ENCODE data around the gene GNAI3. TPM values are rescaled to one million over a fixed set of nuclear protein-coding genes. Genes with fewer than 3 reads are reported as not detected.

GNAI3 gene
- polyA plus RNA-seq, 2 of the 4 experiments (the other 2 are of a cell fraction), result 5.3 to 8.7 TPM

GRCh38 chr1:109530457-109531087 lies 17.8 kb upstream of the GNAI3 start:
- ChIA-PET POLR2A (interaction anchor here (0.9 kb wide), 1 partner anchor 47 kb away, joined by 3 read pairs; the partner anchor contains the start of gene ATXN7L2), CTCF (interaction anchor here (1.7 to 21.4 kb wide), 4 partner anchors 12 to 132 kb away, joined by 6 to 749 read pairs (median 188); partner anchors contain the start of genes AMIGO1, ATXN7L2, CYB561D1 and GPR61)
- Histone ChIP-seq H3K4me3 (no peak overlapping the region), H3K4me1 (peaks cover 4% of the 10 kb centered on the region; the same call in 2 of the 3 replicates), H3K4me2 (no peak overlapping the region), H3K9me3 (no peaks in the 10 kb centered on the region), H3K27ac (no peak overlapping the region)
- WGBS (ENCODE audit: missing lambda C conversion rate), result 72% methylated on average over 11 of the region's 13 CpGs
- TF ChIP-seq ZSCAN20 (CRISPR knock-in tag; IDR thresholded peaks at IDR 0.05) (no peak), GATA3 (IDR thresholded peaks at IDR 0.05; ENCODE audit: borderline replicate concordance) (no peak), ZC3H11A (IDR thresholded peaks at IDR 0.05) (no peak), CBX8 (IDR thresholded peaks at IDR 0.05) (no peak), EHF (CRISPR knock-in tag; IDR thresholded peaks at IDR 0.05) (no peak)
- FAIRE-seq (no peak), ATAC-seq (no peak), DNase-seq (ENCODE audit: low read depth in 1 of 2, low spot score in 1 of 2) (no peak)

- WGBS (ENCODE audit: missing lambda C conversion rate), result 64% methylated on average over 4 of the region's 4 CpGs
- ATAC-seq (no peak), DNase-seq (ENCODE audit: low read depth in 1 of 2, low spot score in 1 of 2) (no peak), FAIRE-seq (no peak)
- TF ChIP-seq CHD2 (IDR thresholded peaks at IDR 0.05; ENCODE audit: low read length, partially characterized antibody) (no peak), E2F6 (IDR thresholded peaks at IDR 0.05; ENCODE audit: borderline replicate concordance, low read depth) (no peak), RFX5 (IDR thresholded peaks at IDR 0.05) (no peak), HEYL (CRISPR knock-in tag; IDR thresholded peaks at IDR 0.05) (no peak), TFCP2L1 (CRISPR knock-in tag; IDR thresholded peaks at IDR 0.05) (no peak), EHF (CRISPR knock-in tag; IDR thresholded peaks at IDR 0.05) (no peak)
- Histone ChIP-seq H3K9me3 (no peaks in the 10 kb centered on the region), H3K4me2 (no peak overlapping the region), H3K4me3 (no peak overlapping the region), H3K27ac (no peak overlapping the region), H3K4me1 (peaks cover 4% of the 10 kb centered on the region; the same call in 2 of the 3 replicates)
- CTCF ChIA-PET, result interaction anchor here (0.6 to 21.4 kb wide), 33 partner anchors 8 to 820 kb away, joined by 3 to 749 read pairs (median 6); partner anchors contain the start of genes AMIGO1, ATXN7L2, CYB561D1 and GNAI3
- POLR2A ChIA-PET, result no interaction called here
Measured at GRCh38 chr1:109531380-109531779, 17.0 kb upstream of the GNAI3 start.

GRCh38 chr1:109531826-109532364 lies 16.5 kb upstream of the GNAI3 start:
- Histone ChIP-seq H3K4me2 (peak overlapping the region; percentile 63), H3K27ac (no peak overlapping the region), H3K4me3 (no peak overlapping the region), H3K9me3 (no peaks in the 10 kb centered on the region), H3K4me1 (peaks cover 4% of the 10 kb centered on the region; the same call in 2 of the 3 replicates)
- ATAC-seq (peak in 1 of 2 experiments; percentile 31; a peak in 2 of 6 replicates), FAIRE-seq (no peak), DNase-seq (ENCODE audit: low read depth in 1 of 2, low spot score in 1 of 2) (no peak)
- WGBS (ENCODE audit: missing lambda C conversion rate), result 45% methylated on average over 10 of the region's 16 CpGs
- TF ChIP-seq NFE2L2 (conservative IDR thresholded peaks at IDR 0.05; ENCODE audit: low read length) (no peak), MAX (IDR thresholded peaks at IDR 0.05) (no peak), ZSCAN20 (CRISPR knock-in tag; IDR thresholded peaks at IDR 0.05) (no peak), CHD4 (IDR thresholded peaks at IDR 0.05; ENCODE audit: borderline replicate concordance) (no peak), CEBPB (IDR thresholded peaks at IDR 0.05) (no peak), HES2 (IDR thresholded peaks at IDR 0.05) (no peak), POLR2A (IDR thresholded peaks at IDR 0.05; ENCODE audit: low read length) (no peak), ZNF302 (CRISPR knock-in tag; IDR thresholded peaks at IDR 0.05) (no peak), RARB (CRISPR knock-in tag; IDR thresholded peaks at IDR 0.05) (no peak), CBX8 (IDR thresholded peaks at IDR 0.05) (no peak), PHF8 (IDR thresholded peaks at IDR 0.05; ENCODE audit: borderline replicate concordance, low read depth) (no peak), HMGXB4 (CRISPR knock-in tag; IDR thresholded peaks at IDR 0.05; ENCODE audit: borderline replicate concordance) (no peak), ELK1 (IDR thresholded peaks at IDR 0.05; ENCODE audit: low read depth, low read length) (no peak), CHD2 (IDR thresholded peaks at IDR 0.05; ENCODE audit: low read length, partially characterized antibody) (no peak), EP300 (IDR thresholded peaks at IDR 0.05) (no peak), RNF2 (IDR thresholded peaks at IDR 0.05; ENCODE audit: borderline replicate concordance, low read depth) (no peak), E2F6 (IDR thresholded peaks at IDR 0.05; ENCODE audit: borderline replicate concordance, low read depth) (no peak), MYC (IDR thresholded peaks at IDR 0.05; ENCODE audit: borderline replicate concordance, low read length) (no peak), KDM5A (IDR thresholded peaks at IDR 0.05) (no peak)
- ChIA-PET CTCF (interaction anchor here (0.6 to 21.4 kb wide), 52 partner anchors 9 to 820 kb away, joined by 3 to 749 read pairs (median 4); partner anchors contain the start of genes AMIGO1, ATXN7L2, CYB561D1 and EPS8L3), POLR2A (no interaction called here)

Data from A549 (cell line).